Lower leg skin (tissue), 4 donors: Measurements from ENCODE around the gene COL6A2. TPM values are rescaled to one million over a fixed set of nuclear protein-coding genes. Genes with fewer than 3 reads are reported as not detected.

Experiments used
- DNase-seq, 2 donors: peaks; one replicate each; pipeline ENCODE4 v3.0.0-alpha.2; 2019; ENCODE audit warnings: low spot score in 2 of 2
- H3K4me3 ChIP-seq: fragments of 200-600 bp; sonication (generic); 2 replicates; pipeline ENCODE4 v1.5.1; 2017; ENCODE audit warnings: mild to moderate bottlenecking, low read depth; ENCODE audit not compliant: poor library complexity, severe bottlenecking
- CTCF ChIP-seq, 3 donors: fragments of 450-650 bp; IDR thresholded peaks; one replicate each; pipeline ENCODE4 v1.5.1; 2016; ENCODE audit warnings: antibody characterized with exemption in 3 of 3, mild to moderate bottlenecking in 3 of 3, moderate library complexity in 2 of 3
- POLR2A ChIP-seq, 2 donors: fragments of 450-650 bp; IDR thresholded peaks; one replicate each; pipeline ENCODE4 v1.6.1; 2016 to 2017; ENCODE audit warnings: antibody characterized with exemption in 2 of 2, mild to moderate bottlenecking in 1 of 2, moderate library complexity in 1 of 2
- WGBS, 2 donors: methylation state at CpG; one replicate each; pipeline ENCODE4 v1.1.5; 2018; 5-methylcytosine and 5-hydroxymethylcytosine counted together
- intact Hi-C: fragments of 100-400 bp; cut with DNase I; formaldehyde crosslinking; loops from one replicate; pipeline ENCODE4 v1.15.0; 2023; ENCODE audit warnings: low total_unique reads
- total RNA-seq, 4 donors: library from RNA; depleted of rRNA; stranded (reverse); fragments of >200 nt; gene quantifications; one replicate each; pipeline ENCODE4 v1.1.0, GENCODE V29; 2016

The COL6A2 gene
- total RNA-seq, 4 donors from 2014 or later: 137 to 543 (median 164) TPM

GRCh38 chr21:46126309-46127238, 28.7 kb downstream of the COL6A2 start:
- intact Hi-C loops: no loop called here
- H3K4me3 ChIP-seq: no peak overlapping the region
- WGBS, 2 donors: 80 to 83% methylated on average over 21 to 23 of the region's 32 CpGs
- peak in 1 of 2 donors; percentile 86 for DNase-seq
- TF ChIP-seq CTCF (IDR thresholded peaks at IDR 0.05) (no peak), POLR2A (IDR thresholded peaks at IDR 0.05) (no peak)

DNA sequence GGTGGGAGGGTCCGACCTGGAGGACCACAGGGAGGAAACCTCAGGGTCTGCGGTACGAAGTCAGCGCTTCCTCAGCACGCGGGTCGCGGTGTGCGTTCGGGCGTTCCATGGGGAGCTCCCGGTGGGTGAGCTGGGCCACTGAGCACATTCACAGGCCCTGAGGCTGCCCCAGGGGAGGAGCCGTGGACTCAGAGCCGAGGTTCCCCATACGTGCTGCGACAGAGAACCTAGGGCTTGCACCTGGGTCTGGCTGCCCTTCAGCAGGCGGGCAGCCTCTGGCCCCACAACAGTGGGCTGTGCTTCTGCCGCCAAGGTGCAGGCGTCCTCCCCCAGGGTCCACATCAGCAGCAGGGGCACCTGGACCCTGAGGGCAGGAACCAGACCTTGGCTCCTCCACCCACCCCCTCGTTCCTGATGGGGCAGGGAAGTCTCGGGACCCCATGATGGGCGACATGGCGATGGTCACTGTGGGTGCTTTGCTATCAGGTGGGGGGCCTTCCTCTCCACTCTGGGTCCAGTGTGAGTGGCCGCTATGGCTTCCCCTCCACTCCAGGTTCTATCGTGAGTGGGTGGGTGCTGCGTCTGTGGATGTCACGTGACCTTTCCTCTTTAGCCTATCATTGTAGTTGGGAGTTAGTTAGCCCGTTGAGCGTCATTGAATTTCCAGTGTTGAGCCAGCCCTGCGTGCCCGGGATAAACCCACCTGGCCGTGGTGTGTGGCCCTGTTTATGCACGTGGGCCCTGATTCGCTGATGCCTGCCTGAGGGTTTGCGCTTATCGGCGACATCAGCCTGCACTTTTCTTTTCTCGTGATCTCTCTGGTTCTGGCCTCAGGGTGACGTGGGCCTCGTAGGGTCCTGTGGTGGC, 29.6 kb downstream of the COL6A2 start:
- TF ChIP-seq CTCF (IDR thresholded peaks at IDR 0.05) (no peak), POLR2A (IDR thresholded peaks at IDR 0.05) (no peak)
- WGBS, 2 donors: 87 to 90% methylated on average over 38 to 40 of the region's 40 CpGs
- peak in 1 of 2 donors; percentile 78 for DNase-seq
- intact Hi-C loops: no loop called here
- no peak overlapping the region for H3K4me3 ChIP-seq

- intact Hi-C loops: no loop called here
Observed at GRCh38 chr21:46128106-46128932, 30.4 kb downstream of the COL6A2 start.

DNA sequence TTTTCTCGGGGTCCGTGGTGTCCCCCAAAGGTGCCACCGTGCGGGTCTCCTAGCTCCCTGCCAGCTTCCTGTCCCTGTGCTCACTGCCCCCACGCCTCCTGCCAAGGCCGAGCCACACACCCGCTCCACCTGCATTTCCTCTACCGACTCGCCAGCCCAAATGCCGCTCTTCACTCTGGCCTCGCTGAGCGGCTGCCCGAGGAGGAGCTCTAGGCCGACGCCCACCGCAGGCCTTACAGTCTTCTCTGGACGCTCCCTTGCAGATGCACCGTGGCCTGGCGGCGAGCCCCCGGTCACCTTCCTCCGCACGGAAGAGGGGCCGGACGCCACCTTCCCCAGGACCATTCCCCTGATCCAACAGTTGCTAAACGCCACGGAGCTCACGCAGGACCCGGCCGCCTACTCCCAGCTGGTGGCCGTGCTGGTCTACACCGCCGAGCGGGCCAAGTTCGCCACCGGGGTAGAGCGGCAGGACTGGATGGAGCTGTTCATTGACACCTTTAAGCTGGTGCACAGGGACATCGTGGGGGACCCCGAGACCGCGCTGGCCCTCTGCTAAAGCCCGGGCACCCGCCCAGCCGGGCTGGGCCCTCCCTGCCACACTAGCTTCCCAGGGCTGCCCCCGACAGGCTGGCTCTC, 31.1 kb downstream of the COL6A2 start:
- H3K4me3 ChIP-seq: no peak overlapping the region
- intact Hi-C loops: no loop called here
- DNase-seq: peak in 1 of 2 donors; percentile 84
- 84 to 85% methylated on average over 30 to 41 of the region's 45 CpGs for WGBS, 2 donors
- TF ChIP-seq CTCF (IDR thresholded peaks at IDR 0.05) (no peak), POLR2A (IDR thresholded peaks at IDR 0.05) (no peak)

More at GRCh38 chr21:46128106-46128932, 30.4 kb downstream of the COL6A2 start:
- no peak for TF ChIP-seq POLR2A (IDR thresholded peaks at IDR 0.05)
- DNase-seq: peak in 1 of 2 donors; percentile 83
- no peak overlapping the region for H3K4me3 ChIP-seq
- 76 to 77% methylated on average over 23 of the region's 23 CpGs for whole genome bisulfite sequencing, 2 donors

DNA sequence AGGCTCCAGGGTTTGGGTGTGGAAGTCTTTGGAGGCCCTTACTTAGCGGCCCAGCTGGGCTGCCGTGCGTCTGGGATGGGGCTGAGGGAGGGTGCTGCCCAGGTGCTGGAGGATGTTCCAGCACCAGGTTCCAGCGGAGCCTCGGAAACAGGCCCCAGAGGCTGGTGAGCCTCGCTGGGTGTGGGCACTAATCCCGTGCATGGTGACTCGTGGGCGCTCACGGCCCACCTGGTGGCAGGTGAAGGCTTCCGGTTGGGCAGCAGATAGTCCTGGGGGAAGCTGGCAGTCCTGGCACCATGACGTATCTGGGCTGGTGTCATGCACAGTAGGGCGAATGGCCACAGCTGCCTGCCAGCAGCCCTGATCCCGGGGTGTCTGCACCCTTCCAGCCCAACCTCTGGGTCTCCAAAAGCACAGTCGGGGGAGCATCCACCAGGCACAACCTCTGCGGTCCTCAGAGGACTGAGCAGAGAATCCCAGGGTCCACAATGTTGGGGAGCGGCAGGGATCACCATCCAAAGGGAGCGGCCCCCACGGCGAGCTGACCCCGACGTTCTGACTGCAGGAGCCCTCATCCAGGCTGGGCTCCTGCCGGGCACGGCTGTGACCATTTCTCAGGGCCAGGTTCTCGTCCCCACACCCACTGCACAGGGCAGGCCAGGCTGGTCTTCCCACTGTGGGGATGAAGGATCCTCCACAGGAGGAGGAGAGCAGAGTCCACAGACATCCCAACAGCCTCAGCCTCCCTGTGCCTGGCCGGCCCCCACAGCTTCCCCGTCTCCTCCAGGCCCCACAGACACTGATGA, 32.1 kb downstream of the COL6A2 start:
- WGBS, 2 donors: 70 to 71% methylated on average over 15 to 24 of the region's 27 CpGs
- no peak for DNase-seq
- TF ChIP-seq POLR2A (IDR thresholded peaks at IDR 0.05) (no peak), CTCF (IDR thresholded peaks at IDR 0.05) (no peak)
- no peak overlapping the region for H3K4me3 ChIP-seq
- intact Hi-C loops: no loop called here
